SIG-M5 treated with dmso at 0.1 percent for 504 hours (cell line): ENCODE measurements around the gene LARGE1.

Experiments used
- DNase-seq: peaks from one replicate; lab custom pipeline; 2025; ENCODE audit not compliant: unreplicated experiment; lab: John Stamatoyannopoulos, UW

LARGE1 gene

GRCh38 chr22:33785283-33785968, 134.8 kb downstream of the LARGE1 start:
- DNase-seq = no peak

GRCh38 chr22:33781411-33781810, 138.9 kb downstream of the LARGE1 start:
- no peak for DNase-seq

- DNase-seq = no peak
Observed at GRCh38 chr22:33780531-33781136, 139.6 kb downstream of the LARGE1 start.

GRCh38 chr22:33779243-33779642, 141.0 kb downstream of the LARGE1 start:
- DNase-seq = no peak

- no peak for DNase-seq
Observed at GRCh38 chr22:33776491-33776890, 143.8 kb downstream of the LARGE1 start.

GRCh38 chr22:33774781-33775180, 145.5 kb downstream of the LARGE1 start:
- DNase-seq = no peak

GRCh38 chr22:33772745-33773144, 147.5 kb downstream of the LARGE1 start:
- no peak for DNase-seq

- DNase-seq = no peak
Observed at GRCh38 chr22:33771136-33771535, 149.1 kb downstream of the LARGE1 start.

GRCh38 chr22:33770723-33771122, 149.6 kb downstream of the LARGE1 start:
- no peak for DNase-seq

- no peak for DNase-seq
Observed at GRCh38 chr22:33766091-33766490, 154.2 kb downstream of the LARGE1 start.

GRCh38 chr22:33758961-33759360, 161.3 kb downstream of the LARGE1 start:
- DNase-seq = no peak

- DNase-seq = no peak
Observed at GRCh38 chr22:33757802-33758483, 162.3 kb downstream of the LARGE1 start.

- DNase-seq = no peak
Observed at GRCh38 chr22:33757041-33757801, 163.1 kb downstream of the LARGE1 start.

- DNase-seq = no peak
Observed at GRCh38 chr22:33756508-33756949, 163.7 kb downstream of the LARGE1 start.

- DNase-seq = no peak
Observed at GRCh38 chr22:33748714-33749113, 171.6 kb downstream of the LARGE1 start.

- DNase-seq = no peak
Observed at GRCh38 chr22:33747576-33748180, 172.6 kb downstream of the LARGE1 start.

- DNase-seq = no peak
Observed at GRCh38 chr22:33747029-33747428, 173.2 kb downstream of the LARGE1 start.

- DNase-seq = no peak
Observed at GRCh38 chr22:33746501-33746928, 173.8 kb downstream of the LARGE1 start.

GRCh38 chr22:33745501-33745900, 174.8 kb downstream of the LARGE1 start:
- DNase-seq = no peak

GRCh38 chr22:33743756-33744155, 176.5 kb downstream of the LARGE1 start:
- no peak for DNase-seq

- DNase-seq = no peak
Observed at GRCh38 chr22:33741025-33741424, 179.3 kb downstream of the LARGE1 start.
